GM18511 (cell line): Measurements from ENCODE around the gene FAM76B.

Experiments used
- ATAC-seq: cut with Tn5 transposase; IDR thresholded peaks from one replicate; pipeline ENCODE4 v1.9.1; 2021; ENCODE audit warnings: mild to moderate bottlenecking, moderate library complexity; ENCODE audit not compliant: unreplicated experiment

The FAM76B gene

GRCh38 chr11:95792700-95793099 lies 3.1 kb upstream of the FAM76B start:
- ATAC-seq, result no peak

DNA sequence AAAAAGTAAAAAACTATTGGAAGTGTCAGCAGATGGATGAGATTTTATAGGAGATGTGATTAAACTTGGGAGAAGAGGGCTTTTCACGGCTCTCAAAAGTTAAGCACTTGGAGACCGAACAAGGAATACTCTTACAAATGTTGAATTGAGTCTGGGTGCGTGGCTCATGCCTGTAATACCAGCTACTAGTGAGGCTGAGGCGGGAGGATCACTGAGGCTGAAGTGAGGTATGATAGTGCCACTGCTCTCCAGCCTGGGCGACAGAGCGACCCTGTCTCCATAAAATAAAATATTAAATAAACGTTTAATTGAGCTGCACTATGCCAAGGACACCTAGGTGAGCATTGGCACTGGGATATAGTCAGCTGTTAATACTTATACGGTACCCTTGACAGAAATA lies 2.6 kb upstream of the FAM76B start:
- ATAC-seq, result no peak

DNA sequence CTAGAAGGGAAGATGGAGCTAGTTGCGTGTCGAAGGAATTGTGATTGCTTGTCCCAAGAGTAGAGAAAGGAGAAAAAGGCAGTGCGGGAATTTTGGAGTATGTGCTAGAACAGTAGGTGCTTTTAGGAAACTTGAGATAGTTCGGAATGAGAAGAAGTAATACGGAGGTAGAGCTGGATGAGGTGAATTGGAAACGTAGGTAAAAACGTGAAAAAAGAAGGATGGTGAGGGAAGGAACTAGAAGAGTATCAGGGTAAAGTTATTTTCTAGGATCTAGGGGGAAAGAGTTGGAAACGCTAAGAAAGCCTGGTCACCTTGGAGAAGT lies 2.1 kb upstream of the FAM76B start:
- ATAC-seq, result no peak

DNA sequence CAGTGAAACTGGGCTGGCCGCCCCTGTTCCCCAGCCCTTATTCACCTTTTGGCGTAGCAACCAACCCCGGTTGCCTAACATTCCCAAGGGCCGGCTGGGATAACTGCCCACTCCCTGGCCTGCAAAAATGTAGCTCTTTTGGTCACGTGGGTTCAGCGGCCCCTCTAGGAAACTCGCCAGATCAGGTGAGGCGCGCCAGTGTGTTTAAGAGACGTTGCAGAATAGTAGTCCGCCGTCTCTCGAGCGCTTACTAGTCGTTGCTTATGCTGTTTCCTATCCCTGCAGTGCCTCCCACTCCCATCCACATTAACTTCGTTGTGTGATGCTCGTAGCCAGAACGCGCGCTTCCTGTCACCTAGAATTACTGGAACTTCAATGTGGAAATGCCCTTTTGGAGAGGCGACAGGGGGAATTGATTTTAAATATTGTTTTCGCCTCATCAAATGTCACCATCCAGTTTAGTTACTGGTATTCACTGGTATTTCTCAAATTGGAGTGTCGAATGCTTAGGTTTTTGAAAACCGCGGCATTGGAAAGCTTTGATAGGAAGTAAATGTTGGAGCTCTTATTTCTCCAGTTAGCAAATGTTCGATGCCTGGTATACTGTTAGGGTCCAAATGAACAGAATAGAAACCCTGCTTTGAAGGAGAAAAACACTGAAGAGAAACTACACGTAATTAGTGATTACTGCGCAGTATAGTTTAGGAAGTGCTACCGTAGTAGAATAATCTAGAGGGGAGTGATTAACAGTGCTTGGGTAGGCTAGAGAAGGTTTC lies 1.5 kb upstream of the FAM76B start:
- ATAC-seq, result peak; percentile 13

- peak; percentile 75 for ATAC-seq
These were observed 746 bp upstream of the FAM76B start, which contains the start of gene CEP57 for GRCh38 chr11:95790123-95790932. Gene CEP57, plus strand, starts transcription at chr11:95790498. Its CDS starts 201 bp downstream, at chr11:95790699.

DNA sequence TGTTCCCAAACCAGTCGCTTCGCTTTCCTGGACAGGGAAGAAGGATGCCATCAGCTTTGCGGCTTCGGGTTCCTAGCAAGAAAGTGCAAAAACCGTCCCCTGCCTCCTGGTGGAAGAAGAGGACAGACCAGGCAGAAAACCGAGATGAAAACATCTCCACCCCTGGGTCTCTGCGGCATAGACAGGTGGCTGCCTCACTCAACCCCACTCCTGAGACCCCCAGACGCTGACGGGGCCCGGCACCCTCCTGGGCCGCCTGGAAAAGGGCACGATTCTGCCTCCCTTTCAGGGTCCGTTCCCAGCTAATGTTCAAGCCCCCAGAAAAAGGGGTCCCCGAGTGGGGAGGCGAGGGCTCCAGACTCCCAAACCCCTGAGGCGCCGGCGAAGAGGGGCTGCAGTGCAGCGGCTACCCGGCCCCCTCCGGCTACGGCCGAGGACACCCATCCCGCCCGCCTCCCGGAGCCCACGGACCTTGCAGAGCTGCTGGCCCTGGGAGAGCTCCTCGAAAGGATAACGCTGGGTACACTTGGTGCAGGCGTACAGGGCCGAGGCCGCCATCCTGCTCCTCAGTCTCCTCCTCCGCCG lies 569 bp downstream of the FAM76B start:
- ATAC-seq, result peak; percentile 3

DNA sequence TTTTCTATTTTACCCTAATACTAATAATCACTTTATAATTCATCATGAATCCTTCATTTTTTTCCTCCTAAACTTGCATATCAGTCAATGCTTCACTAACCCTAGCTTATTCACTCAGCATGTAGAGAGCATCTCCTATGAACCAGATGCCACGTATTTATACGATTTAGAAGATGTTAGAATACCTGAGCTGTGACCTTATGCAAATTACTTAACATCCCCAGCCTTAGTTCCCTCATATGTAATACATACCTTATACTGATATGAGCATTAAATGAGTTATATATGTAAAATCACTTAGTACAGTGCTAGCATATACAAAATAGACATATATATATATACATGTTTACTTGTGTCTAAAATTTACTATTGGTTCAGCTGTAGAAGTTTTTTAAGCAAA lies 9.0 kb downstream of the FAM76B start:
- peak; percentile 71 for ATAC-seq

GRCh38 chr11:95778699-95779098 lies 10.9 kb downstream of the FAM76B start:
- ATAC-seq, result no peak

DNA sequence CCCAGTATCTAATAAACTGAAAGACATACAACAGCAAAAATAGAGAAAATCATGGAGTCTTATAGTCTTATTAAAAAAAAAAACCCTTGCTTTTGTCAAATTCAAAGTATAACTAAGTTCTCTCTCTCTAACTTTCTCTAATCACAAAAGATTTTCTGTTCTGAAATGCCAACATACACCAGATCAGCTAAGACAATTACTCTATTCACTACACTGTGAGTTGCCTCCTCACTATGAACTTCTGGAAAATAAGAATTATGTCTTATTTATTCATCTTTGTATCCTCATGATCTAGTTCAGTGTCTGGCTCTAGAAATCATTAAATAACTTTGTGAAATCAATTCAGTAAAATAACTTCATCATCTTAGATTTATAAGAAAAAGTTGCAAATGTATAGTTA lies 12.7 kb downstream of the FAM76B start:
- ATAC-seq, result no peak

GRCh38 chr11:95768521-95768920 lies 21.1 kb downstream of the FAM76B start:
- no peak for ATAC-seq

DNA sequence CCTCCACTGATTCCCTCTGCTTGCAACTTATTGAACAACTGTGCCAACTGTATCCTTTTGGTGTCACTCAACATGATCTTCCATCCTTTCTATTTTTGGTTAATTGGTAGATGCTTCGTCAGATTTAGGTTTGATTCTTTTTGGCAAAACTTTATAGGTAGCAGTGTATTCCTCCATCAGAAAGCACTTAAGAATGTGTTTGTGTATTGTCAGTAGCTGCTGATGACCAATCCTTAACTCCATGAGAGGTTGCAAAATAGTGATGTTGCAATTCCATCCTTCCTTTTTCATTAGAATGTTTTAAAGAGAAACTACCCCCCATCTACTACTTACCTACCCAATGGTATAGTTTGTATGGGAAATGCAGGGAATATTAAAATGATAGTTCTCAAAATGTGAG lies 22.1 kb downstream of the FAM76B start:
- no peak for ATAC-seq

- ATAC-seq, result no peak
These were observed 22.9 kb downstream of the FAM76B start for GRCh38 chr11:95766701-95767100.

- ATAC-seq, result peak; percentile 70
These were observed 25.2 kb downstream of the FAM76B start for GRCh38 chr11:95764267-95764898.

DNA sequence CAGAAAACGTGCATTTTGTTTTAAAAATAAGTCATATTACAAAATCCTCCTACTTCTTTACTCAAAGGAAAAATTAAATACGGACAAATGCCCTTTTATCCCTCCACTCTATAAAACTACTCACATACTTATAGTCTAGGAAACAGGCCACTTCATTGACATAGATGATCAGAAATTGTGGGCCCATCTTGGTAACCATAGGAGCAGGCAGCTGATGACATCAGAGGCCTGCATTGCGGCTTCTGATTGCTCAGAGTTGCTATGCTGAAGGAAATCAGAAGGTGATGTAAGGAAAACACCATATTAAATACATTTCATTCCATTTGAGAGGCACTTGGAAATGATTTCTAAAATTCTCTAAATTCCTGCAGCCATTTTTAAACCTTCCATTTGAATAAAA lies 27.0 kb downstream of the FAM76B start:
- no peak for ATAC-seq

DNA sequence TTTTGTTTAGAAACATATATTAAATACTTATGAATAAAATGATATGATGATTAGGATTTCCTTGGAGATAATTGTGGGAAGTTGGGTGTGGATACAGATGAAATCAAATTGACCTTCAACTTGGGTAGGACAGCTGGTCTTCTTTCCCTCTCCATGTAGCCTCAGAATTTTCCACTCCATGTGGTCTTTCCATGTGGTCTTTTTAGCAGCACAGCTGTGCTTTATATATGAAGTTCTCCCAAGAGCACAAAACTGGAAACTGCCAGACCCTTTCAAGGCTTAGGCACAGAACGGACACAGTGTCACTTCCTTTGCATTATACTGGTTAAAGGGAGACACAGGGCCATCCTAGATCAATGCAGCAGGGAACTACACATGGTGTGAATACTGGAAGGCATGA lies 28.6 kb downstream of the FAM76B start:
- ATAC-seq, result no peak

- no peak for ATAC-seq
These were observed 38.1 kb downstream of the FAM76B start for GRCh38 chr11:95751515-95751914.

GRCh38 chr11:95750101-95750500 lies 39.5 kb downstream of the FAM76B start:
- no peak for ATAC-seq

GRCh38 chr11:95739108-95739938 lies 50.3 kb downstream of the FAM76B start:
- ATAC-seq, result no peak

DNA sequence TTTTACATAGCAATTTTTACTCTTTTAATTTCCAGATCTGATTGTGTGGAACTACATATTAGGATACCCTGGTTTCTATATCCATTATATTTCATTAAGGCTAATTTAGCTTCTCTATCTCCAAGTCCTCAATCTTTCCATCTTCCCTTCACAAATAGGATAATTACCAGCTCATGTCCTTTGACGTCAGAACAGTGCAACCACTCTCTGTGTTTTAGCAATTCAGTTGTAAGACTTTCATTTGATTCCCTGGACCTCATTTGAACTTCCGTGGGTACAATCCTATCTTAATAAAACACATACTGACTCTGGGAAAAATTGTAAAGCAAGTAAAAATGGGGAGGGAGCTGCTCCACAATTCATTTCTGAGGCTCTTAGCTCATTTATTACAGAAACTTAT lies 52.8 kb downstream of the FAM76B start:
- ATAC-seq, result no peak

DNA sequence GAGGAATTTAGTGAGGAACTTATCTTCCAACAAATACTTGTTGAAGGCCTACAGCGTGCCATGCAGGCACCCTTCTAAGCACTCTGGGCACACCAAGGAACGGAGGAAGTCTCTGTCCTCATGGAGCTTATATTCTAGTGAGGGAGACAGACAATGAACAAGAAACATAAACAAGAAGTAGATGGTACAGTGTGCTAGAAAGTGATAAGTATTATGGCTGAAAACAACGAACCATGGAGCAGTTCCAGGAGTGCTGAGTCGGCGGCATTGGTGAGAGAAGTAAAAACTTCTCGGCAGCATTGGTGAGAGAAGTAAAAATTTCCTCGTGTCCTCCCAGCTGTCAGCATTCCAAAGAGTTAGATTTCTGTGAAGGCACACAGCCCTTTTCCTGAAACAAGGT lies 53.2 kb downstream of the FAM76B start:
- ATAC-seq, result no peak
